ENCODE data around the gene PHF20.

DNA sequence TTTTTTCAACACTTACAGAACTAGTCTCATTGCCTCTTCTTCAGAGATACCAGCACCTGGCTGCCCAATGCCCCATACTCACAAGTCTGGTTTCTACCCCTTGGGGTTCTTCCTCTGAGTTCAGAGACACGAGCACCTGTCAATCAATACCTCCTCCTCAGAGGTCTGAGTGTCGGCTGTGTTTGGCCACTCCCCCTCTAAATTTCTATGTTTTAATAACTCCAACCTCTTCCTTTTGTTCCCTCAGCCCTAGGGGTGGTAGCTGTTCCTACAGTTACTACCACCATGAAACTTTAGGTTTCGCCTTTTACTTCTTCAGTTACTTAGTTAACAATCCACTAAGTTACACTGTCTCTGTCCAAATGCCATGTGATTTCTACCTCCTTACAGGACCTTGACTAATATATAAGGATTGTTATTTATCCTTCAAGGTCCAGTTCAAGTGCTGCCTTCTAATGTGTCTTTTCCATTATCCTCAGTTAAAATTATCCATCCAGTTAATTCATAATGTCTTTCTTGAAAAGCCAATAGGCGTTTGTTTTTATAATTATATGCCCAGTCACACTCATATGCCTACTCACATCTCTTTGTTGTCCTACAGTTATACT is 14.6 kb upstream of the PHF20 start:
- TF ChIP-seq, protein P1, sequence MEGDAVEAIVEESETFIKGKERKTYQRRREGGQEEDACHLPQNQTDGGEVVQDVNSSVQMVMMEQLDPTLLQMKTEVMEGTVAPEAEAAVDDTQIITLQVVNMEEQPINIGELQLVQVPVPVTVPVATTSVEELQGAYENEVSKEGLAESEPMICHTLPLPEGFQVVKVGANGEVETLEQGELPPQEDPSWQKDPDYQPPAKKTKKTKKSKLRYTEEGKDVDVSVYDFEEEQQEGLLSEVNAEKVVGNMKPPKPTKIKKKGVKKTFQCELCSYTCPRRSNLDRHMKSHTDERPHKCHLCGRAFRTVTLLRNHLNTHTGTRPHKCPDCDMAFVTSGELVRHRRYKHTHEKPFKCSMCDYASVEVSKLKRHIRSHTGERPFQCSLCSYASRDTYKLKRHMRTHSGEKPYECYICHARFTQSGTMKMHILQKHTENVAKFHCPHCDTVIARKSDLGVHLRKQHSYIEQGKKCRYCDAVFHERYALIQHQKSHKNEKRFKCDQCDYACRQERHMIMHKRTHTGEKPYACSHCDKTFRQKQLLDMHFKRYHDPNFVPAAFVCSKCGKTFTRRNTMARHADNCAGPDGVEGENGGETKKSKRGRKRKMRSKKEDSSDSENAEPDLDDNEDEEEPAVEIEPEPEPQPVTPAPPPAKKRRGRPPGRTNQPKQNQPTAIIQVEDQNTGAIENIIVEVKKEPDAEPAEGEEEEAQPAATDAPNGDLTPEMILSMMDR (IDR thresholded peaks at IDR 0.05) = no peak
- TF ChIP-seq POLR2A (IDR thresholded peaks at IDR 0.05) = no peak
